AG10803 (cell line): Measurements from ENCODE around the gene POLR1H.

Source experiments
- DNase-seq: peaks from one replicate; pipeline ENCODE4 v3.0.0; 2010; ENCODE audit warnings: low read depth
- H3K4me3 ChIP-seq: 2 replicates; pipeline ENCODE4 v1.5.1; 2011; ENCODE audit warnings: mild to moderate bottlenecking, low read length, control low read depth
- CTCF ChIP-seq: conservative IDR thresholded peaks from 2 replicates; pipeline ENCODE4 v1.5.1; 2011; ENCODE audit warnings: mild to moderate bottlenecking, low read length, control low read depth, inconsistent platforms

Gene POLR1H

GRCh38 chr6:30113841-30114240 lies 52.8 kb downstream of the POLR1H start:
- no peak overlapping the region for H3K4me3 ChIP-seq
- DNase-seq, result no peak
- TF ChIP-seq CTCF, result no peak
